Dendritic cell treated with granulocyte-macrophage colony-stimulating factor and Interleukin-4, amounts not matched to agents 40 ng/mL and 50 ng/mL, for 4 days (primary cell): ENCODE results near the gene BASP1.

Experiments
- H3K27ac Mint-ChIP-seq: one replicate; pipeline ENCODE4 v1.8.0; 2022; ENCODE audit warnings: mild to moderate bottlenecking, mixed read lengths
- H3K27me3 Mint-ChIP-seq: one replicate; pipeline ENCODE4 v1.8.0; 2022; ENCODE audit warnings: mild to moderate bottlenecking, mixed read lengths
- H3K36me3 Mint-ChIP-seq: one replicate; pipeline ENCODE4 v1.8.0; 2022; ENCODE audit warnings: low read depth, mixed read lengths
- H3K4me1 Mint-ChIP-seq: one replicate; pipeline ENCODE4 v1.8.0; 2022; ENCODE audit warnings: low read depth, mixed read lengths
- H3K4me3 Mint-ChIP-seq: one replicate; pipeline ENCODE4 v1.8.0; 2022; ENCODE audit warnings: mild to moderate bottlenecking, moderate library complexity, mixed read lengths
- H3K9me3 Mint-ChIP-seq: one replicate; pipeline ENCODE4 v1.8.0; 2022; ENCODE audit warnings: mixed read lengths
- intact Hi-C: fragments of 100-400 bp; cut with micrococcal nuclease; formaldehyde crosslinking; loops from one replicate; pipeline ENCODE4 v1.15.0; 2022

Gene BASP1, protein sequence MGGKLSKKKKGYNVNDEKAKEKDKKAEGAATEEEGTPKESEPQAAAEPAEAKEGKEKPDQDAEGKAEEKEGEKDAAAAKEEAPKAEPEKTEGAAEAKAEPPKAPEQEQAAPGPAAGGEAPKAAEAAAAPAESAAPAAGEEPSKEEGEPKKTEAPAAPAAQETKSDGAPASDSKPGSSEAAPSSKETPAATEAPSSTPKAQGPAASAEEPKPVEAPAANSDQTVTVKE

DNA sequence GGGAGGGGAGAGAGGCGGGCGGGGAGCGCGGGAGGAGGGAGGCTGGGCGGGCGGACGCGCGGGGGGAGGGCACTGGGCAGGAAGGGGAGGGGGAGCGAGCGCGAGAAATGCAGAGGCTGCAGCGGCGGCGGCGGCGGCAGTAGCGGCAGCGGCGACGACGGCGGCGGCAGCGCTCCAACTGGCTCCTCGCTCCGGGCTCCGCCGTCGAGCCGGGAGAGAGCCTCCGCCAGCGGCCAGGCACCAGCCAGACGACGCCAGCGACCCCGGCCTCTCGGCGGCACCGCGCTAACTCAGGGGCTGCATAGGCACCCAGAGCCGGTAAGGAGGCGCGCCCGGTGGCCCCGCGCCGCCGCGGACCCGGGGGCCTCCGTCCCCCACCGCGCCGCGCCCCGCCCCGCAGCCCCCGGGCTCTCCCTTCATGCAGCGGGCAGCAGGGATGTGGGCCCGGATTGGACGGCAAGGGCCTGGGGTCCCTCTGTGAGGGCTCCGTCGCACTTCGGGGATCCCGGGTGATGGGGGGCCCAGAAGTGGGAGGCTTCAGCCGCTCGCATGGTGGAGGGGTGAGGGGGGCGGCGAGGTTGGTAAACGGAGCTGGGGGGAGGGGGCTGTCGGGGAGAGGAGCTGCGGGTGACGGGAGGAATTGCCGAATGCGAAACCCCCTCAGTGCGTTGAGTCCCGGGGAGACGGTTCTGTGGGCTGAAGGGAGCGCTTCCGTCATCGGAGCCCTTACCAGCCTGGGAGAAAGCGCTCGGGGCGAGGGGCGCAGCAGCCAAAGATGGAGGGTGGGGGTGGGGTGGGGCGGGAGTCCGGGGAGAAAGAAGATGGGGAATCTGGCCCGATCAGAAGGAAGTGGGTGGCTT is at the start of gene BASP1:
TSS of gene BASP1 (plus strand) at position 139 of the 860 bp plus-strand sequence. CDS start 57,586 bp downstream, outside the sequence.
- H3K4me3 Mint-ChIP-seq, result peak within 1 kb of the TSS; percentile 78
- peaks cover 17% of the 10 kb centered on the region for H3K27me3 Mint-ChIP-seq
- peak within 1 kb of the TSS; percentile 63 for H3K27ac Mint-ChIP-seq
- no peaks in the 10 kb centered on the region for H3K9me3 Mint-ChIP-seq
- intact Hi-C loops, result loop anchor here (10.0 kb wide), 1 partner anchor 697 kb away; no protein-coding TSS in a partner anchor
- no peaks in the 10 kb centered on the region for H3K36me3 Mint-ChIP-seq
- peaks cover 24% of the 10 kb centered on the region for H3K4me1 Mint-ChIP-seq

GRCh38 chr5:17169507-17169906 is 47.9 kb upstream of the BASP1 start:
- intact Hi-C loops, result no loop called here
- H3K27me3 Mint-ChIP-seq, result peaks cover 2% of the 10 kb centered on the region
- no peaks in the 10 kb centered on the region for H3K36me3 Mint-ChIP-seq
- H3K27ac Mint-ChIP-seq, result no peak overlapping the region
- H3K4me3 Mint-ChIP-seq, result no peak overlapping the region
- H3K9me3 Mint-ChIP-seq, result no peaks in the 10 kb centered on the region
- no peaks in the 10 kb centered on the region for H3K4me1 Mint-ChIP-seq

DNA sequence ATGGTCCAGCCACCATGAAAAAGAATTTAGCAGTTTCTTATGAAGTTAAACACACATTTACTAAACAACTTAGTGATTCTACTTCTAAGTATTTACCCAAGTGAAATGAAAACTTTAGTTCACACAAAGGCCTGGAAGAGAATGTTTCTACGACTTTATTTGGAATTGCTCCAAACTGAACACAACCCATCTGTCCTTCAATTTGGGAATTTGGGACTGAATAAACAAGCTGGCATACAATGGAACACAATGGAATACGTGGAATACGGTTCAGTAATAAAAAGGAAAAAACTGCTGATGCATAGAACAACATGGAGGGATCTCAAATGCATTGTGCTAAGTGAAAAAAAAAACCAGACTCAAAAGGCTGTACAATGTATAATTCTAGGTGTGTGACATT is 44.6 kb upstream of the BASP1 start:
- no peaks in the 10 kb centered on the region for H3K9me3 Mint-ChIP-seq
- no peak overlapping the region for H3K4me3 Mint-ChIP-seq
- H3K27ac Mint-ChIP-seq, result no peak overlapping the region
- H3K4me1 Mint-ChIP-seq, result no peaks in the 10 kb centered on the region
- intact Hi-C loops, result no loop called here
- peaks cover 2% of the 10 kb centered on the region for H3K27me3 Mint-ChIP-seq
- no peaks in the 10 kb centered on the region for H3K36me3 Mint-ChIP-seq

- no peaks in the 10 kb centered on the region for H3K4me1 Mint-ChIP-seq
- H3K27ac Mint-ChIP-seq, result no peak overlapping the region
- intact Hi-C loops, result no loop called here
- H3K36me3 Mint-ChIP-seq, result no peaks in the 10 kb centered on the region
- H3K4me3 Mint-ChIP-seq, result no peak overlapping the region
- H3K9me3 Mint-ChIP-seq, result no peaks in the 10 kb centered on the region
- peaks cover 2% of the 10 kb centered on the region for H3K27me3 Mint-ChIP-seq
These were observed 42.5 kb upstream of the BASP1 start for GRCh38 chr5:17174965-17175364.

DNA sequence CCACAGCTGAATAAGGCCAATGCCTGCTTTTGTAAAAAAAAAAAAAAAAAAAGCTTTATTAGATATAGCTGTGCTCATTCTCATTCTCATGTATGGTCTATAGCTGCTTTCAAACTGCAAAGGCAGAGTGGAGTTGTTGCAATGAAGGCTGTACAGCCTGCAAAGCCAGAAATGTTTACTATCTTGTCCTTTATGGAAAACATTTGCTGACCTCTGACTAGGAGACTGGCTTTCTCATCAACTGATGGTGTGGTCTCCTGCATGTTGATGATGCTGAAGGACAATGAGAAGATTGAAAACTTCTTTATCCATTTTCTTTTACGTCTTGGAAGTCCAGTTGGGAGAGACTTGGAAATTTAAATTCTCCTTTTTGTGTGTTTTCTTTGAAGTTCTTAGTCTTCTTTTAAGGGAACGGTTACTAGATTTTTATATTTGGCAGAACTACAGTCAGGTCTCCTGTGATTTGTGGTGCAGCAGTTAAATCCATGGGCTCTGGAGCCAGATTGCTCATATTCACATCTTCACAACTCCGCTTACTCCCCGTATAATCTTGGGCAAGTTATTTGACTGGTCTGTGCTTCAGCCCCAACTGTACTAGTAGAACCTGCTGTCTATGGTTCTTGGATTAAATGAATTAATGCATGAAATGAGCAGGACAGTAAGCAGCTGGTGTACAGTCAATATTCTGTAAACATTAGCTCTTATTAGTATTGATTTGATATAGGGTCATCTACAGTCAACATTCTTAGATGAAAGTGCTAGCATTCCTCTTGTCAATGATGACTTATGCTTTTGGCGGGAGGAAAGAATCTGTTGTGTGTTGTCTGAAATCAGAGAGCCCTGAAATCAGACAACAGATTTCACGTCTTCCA is 39.7 kb upstream of the BASP1 start:
- Mint-ChIP-seq H3K27ac (no peak overlapping the region), H3K9me3 (no peaks in the 10 kb centered on the region), H3K36me3 (no peaks in the 10 kb centered on the region), H3K4me3 (no peak overlapping the region), H3K27me3 (peaks cover 2% of the 10 kb centered on the region), H3K4me1 (no peaks in the 10 kb centered on the region)
- intact Hi-C loops, result no loop called here

DNA sequence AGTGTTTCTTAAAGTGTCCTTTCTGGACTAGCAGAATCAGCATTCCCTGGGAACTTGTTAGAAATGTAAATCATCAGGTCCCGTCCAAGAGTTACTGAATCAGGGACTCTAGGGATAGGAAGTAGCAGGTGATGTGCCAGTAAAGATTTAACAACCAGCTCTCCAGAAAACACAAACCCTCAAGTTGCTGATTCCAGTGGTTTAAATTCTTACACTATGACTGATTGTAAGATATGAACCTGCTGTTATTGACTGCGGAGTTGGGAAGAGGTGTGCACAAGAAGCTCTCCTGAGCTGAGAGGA is 39.1 kb upstream of the BASP1 start:
- Mint-ChIP-seq H3K9me3 (no peaks in the 10 kb centered on the region), H3K27me3 (no peaks in the 10 kb centered on the region), H3K36me3 (no peaks in the 10 kb centered on the region), H3K4me1 (no peaks in the 10 kb centered on the region), H3K27ac (no peak overlapping the region), H3K4me3 (no peak overlapping the region)
- intact Hi-C loops, result no loop called here

- no peak overlapping the region for H3K27ac Mint-ChIP-seq
- intact Hi-C loops, result loop anchor here (10.0 kb wide), 1 partner anchor 696 kb away; no protein-coding TSS in a partner anchor
- no peaks in the 10 kb centered on the region for H3K4me1 Mint-ChIP-seq
- no peaks in the 10 kb centered on the region for H3K27me3 Mint-ChIP-seq
- H3K9me3 Mint-ChIP-seq, result no peaks in the 10 kb centered on the region
- H3K4me3 Mint-ChIP-seq, result no peak overlapping the region
- H3K36me3 Mint-ChIP-seq, result no peaks in the 10 kb centered on the region
These were observed 37.0 kb upstream of the BASP1 start for GRCh38 chr5:17180330-17180843.

DNA sequence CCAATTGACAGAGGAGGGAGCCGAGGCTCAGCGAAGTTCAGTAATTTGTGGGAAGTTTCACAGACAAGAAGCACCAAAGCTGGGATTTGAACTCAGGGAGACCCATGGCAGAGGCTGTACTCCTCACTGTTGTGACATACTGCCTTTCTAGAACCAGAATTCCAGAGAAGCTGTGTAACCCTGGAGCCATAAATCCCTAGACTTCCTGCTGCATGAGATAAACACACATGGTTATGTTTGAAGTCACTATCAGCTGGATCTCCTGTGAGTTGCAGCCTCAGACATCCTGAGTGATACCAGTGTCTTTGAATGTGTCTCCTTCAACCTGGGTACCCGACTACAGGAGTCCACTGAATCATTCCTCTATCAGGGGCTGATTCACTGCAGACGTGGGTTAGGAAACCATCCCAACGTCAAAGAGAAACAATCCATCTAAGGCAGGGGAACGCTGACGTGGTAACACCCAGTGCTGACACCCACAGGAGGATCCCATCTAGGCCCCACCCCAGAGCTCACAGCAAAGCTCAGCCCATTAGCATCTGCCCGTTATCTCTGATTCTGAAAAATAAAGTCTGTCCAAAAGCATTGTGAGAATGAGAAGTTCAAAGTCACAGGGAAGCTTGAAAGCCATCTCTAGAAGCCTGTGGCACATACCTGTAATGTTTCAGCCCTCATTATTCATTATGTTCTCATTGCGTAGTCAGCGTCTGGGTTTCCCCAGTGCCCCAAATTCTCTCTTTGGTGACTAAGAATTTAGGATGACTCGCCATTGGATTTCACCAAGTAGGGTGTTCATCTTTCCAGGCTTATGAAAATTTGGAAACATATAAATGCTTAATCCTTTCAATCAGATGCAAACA is 36.3 kb upstream of the BASP1 start:
- Mint-ChIP-seq H3K36me3 (no peaks in the 10 kb centered on the region), H3K9me3 (no peaks in the 10 kb centered on the region), H3K4me1 (no peaks in the 10 kb centered on the region), H3K27ac (no peak overlapping the region), H3K4me3 (no peak overlapping the region), H3K27me3 (no peaks in the 10 kb centered on the region)
- intact Hi-C loops, result loop anchor here (10.0 kb wide), 1 partner anchor 696 kb away; no protein-coding TSS in a partner anchor

DNA sequence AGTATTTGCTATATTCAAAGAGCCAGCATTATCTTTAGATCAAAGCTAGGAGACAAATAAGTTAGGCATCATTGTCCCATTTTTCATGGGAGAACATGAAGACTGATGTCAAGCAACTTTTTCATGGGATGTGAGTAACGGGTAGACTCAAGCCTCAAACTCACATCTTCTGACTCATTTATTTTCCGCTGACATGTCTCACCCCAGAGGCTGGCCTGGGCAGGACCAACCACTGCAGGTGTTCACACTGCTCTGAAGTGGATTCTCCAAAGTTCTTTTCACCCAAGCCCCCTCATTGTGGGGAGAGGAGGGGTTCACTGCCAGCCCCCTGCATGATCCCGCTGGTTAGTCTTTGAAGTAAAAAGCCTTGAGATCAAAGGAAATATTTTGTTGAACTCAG is 34.9 kb upstream of the BASP1 start:
- Mint-ChIP-seq H3K27ac (no peak overlapping the region), H3K27me3 (no peaks in the 10 kb centered on the region), H3K4me1 (no peaks in the 10 kb centered on the region), H3K9me3 (no peaks in the 10 kb centered on the region), H3K36me3 (no peaks in the 10 kb centered on the region), H3K4me3 (no peak overlapping the region)
- intact Hi-C loops, result loop anchor here (10.0 kb wide), 1 partner anchor 698 kb away; no protein-coding TSS in a partner anchor

DNA sequence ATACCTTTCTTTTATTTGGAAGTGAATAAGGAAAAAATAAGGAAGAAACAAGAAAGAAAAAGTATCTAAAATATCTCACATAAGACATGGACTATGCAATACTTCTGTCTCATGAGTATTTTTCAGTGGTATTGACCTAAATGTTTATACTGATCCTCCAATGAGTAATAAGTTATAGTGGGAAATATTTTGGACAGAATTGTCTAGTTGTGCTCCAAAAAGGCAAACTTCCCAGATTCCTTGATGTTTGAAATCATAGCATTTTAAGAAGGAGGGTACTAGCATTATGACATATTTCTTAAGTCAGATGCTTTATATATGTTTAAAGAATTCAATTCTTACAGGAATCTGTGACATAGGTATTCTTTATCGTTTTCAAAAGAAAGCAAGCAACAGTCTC is 34.5 kb upstream of the BASP1 start:
- Mint-ChIP-seq H3K36me3 (no peaks in the 10 kb centered on the region), H3K27me3 (no peaks in the 10 kb centered on the region), H3K27ac (no peak overlapping the region), H3K4me1 (no peaks in the 10 kb centered on the region), H3K4me3 (no peak overlapping the region), H3K9me3 (no peaks in the 10 kb centered on the region)
- intact Hi-C loops, result loop anchor here (10.0 kb wide), 1 partner anchor 698 kb away; no protein-coding TSS in a partner anchor

DNA sequence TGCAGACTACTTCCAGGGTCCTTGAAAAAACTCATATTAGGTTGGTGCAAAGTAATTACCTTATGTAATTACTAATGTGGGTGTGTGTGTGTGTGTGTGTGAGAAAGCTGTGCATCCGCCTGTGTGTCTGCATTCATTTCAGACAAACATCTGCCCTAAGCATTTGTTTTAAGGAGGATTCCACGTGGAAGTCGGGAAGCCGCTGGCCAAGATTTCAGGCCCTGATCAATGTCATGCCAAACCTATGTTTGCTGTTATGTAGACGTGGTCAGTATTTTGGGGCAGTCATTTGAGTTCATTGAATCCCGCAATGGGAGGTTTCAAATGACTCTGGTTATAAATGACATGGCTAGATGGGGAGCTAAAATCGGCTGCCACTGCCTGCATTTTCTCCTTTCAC is 33.6 kb upstream of the BASP1 start:
- intact Hi-C loops, result loop anchor here (10.0 kb wide), 1 partner anchor 699 kb away; no protein-coding TSS in a partner anchor
- H3K4me3 Mint-ChIP-seq, result no peak overlapping the region
- H3K36me3 Mint-ChIP-seq, result no peaks in the 10 kb centered on the region
- H3K27ac Mint-ChIP-seq, result no peak overlapping the region
- no peaks in the 10 kb centered on the region for H3K27me3 Mint-ChIP-seq
- H3K4me1 Mint-ChIP-seq, result no peaks in the 10 kb centered on the region
- H3K9me3 Mint-ChIP-seq, result no peaks in the 10 kb centered on the region

- H3K27ac Mint-ChIP-seq, result no peak overlapping the region
- no peak overlapping the region for H3K4me3 Mint-ChIP-seq
- H3K36me3 Mint-ChIP-seq, result no peaks in the 10 kb centered on the region
- H3K4me1 Mint-ChIP-seq, result no peaks in the 10 kb centered on the region
- H3K9me3 Mint-ChIP-seq, result no peaks in the 10 kb centered on the region
- intact Hi-C loops, result loop anchor here (10.0 kb wide), 1 partner anchor 700 kb away; no protein-coding TSS in a partner anchor
- peaks cover 2% of the 10 kb centered on the region for H3K27me3 Mint-ChIP-seq
These were observed 32.8 kb upstream of the BASP1 start for GRCh38 chr5:17184588-17184987.

GRCh38 chr5:17185349-17185748 is 32.1 kb upstream of the BASP1 start:
- Mint-ChIP-seq H3K27me3 (peaks cover 2% of the 10 kb centered on the region), H3K27ac (no peak overlapping the region), H3K4me1 (no peaks in the 10 kb centered on the region), H3K4me3 (no peak overlapping the region), H3K36me3 (no peaks in the 10 kb centered on the region), H3K9me3 (no peaks in the 10 kb centered on the region)
- intact Hi-C loops, result loop anchor here (10.0 kb wide), 1 partner anchor 701 kb away; no protein-coding TSS in a partner anchor
